Measurements from ENCODE around the gene HCK. TPM values are rescaled to one million over a fixed set of nuclear protein-coding genes. Genes with fewer than 3 reads are reported as not detected.

The HCK gene
- total RNA-seq, 4 donors from 2014 or later: 1.4 to 4.7 (median 4.2) TPM

DNA sequence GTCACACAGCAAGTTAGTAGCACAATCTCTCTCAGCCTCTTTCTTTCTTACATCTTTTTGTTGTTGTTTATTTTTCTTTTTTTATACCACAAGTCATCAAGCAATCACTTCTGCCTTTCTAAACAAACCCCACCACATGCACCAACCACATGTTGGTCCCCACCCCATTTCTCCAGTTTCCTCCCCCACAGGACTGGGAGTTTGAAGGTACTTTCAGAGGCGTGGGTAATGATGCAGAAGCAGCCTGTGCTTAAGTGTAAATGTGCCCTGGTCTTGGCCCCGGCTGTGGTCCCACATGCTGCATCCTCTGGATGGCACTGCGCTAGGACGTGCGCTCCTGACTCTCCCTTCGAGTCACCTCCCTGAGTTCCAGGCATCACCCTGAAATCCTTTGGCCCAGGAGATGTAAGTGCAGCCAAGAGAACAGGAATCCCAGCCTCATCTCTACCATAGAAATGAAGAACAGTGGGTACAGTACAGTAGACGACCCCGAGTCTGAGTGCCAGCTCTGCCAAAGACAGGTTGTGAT lies 5.7 kb downstream of the HCK start:
- TF ChIP-seq POLR2A (IDR thresholded peaks at IDR 0.05): no peak
- TF ChIP-seq, protein P1, sequence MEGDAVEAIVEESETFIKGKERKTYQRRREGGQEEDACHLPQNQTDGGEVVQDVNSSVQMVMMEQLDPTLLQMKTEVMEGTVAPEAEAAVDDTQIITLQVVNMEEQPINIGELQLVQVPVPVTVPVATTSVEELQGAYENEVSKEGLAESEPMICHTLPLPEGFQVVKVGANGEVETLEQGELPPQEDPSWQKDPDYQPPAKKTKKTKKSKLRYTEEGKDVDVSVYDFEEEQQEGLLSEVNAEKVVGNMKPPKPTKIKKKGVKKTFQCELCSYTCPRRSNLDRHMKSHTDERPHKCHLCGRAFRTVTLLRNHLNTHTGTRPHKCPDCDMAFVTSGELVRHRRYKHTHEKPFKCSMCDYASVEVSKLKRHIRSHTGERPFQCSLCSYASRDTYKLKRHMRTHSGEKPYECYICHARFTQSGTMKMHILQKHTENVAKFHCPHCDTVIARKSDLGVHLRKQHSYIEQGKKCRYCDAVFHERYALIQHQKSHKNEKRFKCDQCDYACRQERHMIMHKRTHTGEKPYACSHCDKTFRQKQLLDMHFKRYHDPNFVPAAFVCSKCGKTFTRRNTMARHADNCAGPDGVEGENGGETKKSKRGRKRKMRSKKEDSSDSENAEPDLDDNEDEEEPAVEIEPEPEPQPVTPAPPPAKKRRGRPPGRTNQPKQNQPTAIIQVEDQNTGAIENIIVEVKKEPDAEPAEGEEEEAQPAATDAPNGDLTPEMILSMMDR (IDR thresholded peaks at IDR 0.05 in 4 of 5, conservative IDR thresholded peaks at IDR 0.05 in 1 of 5): no peak
- ATAC-seq: no peak
- Histone ChIP-seq H3K4me3 (no peak overlapping the region), H3K9me3 (no peaks in the 10 kb centered on the region), H3K4me1 (no peaks in the 10 kb centered on the region), H3K27me3 (peaks cover 20 to 39% (median 30%) of the 10 kb centered on the region in 3 donors), H3K36me3 (no peaks in the 10 kb centered on the region), H3K27ac (no peak overlapping the region)
- in situ Hi-C loops (cut with MboI; ENCODE audit: low sequenced_read_pairs in 4 of 4) (no loop called here), intact Hi-C loops (cut with DNase I; ENCODE audit: low total_unique reads) (no loop called here)
- no peak for DNase-seq

DNA sequence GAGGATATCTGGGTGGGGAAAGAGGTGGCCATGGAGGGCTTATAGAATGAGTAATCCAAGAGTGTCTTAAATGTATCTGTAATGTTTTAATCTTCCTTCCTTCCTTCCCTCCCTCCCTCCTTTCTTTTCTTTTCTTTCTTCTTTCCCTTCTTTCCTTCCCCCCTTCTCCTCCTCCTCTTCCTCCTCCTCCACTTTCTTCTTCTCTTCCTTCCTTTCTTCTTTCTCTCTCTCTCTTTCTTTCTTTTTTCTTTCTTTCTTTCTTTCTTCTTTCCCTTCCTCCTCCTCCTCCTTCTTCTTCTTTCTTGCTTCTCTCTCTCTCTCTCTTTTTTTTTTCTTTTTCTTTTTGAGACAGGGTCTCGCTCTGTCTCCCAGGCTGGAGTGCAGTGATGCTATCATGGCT lies 7.1 kb downstream of the HCK start:
- Histone ChIP-seq H3K27me3 (peaks cover 7 to 25% (median 19%) of the 10 kb centered on the region in 3 donors), H3K27ac (no peak overlapping the region), H3K4me3 (no peak overlapping the region), H3K4me1 (no peaks in the 10 kb centered on the region), H3K36me3 (no peaks in the 10 kb centered on the region), H3K9me3 (no peaks in the 10 kb centered on the region)
- in situ Hi-C loops (cut with MboI; ENCODE audit: low sequenced_read_pairs in 4 of 4) (no loop called here), intact Hi-C loops (cut with DNase I; ENCODE audit: low total_unique reads) (no loop called here)
- TF ChIP-seq, protein P1 (IDR thresholded peaks at IDR 0.05 in 4 of 5, conservative IDR thresholded peaks at IDR 0.05 in 1 of 5): no peak
- TF ChIP-seq POLR2A (IDR thresholded peaks at IDR 0.05): no peak
- DNase-seq: no peak
- ATAC-seq: no peak

DNA sequence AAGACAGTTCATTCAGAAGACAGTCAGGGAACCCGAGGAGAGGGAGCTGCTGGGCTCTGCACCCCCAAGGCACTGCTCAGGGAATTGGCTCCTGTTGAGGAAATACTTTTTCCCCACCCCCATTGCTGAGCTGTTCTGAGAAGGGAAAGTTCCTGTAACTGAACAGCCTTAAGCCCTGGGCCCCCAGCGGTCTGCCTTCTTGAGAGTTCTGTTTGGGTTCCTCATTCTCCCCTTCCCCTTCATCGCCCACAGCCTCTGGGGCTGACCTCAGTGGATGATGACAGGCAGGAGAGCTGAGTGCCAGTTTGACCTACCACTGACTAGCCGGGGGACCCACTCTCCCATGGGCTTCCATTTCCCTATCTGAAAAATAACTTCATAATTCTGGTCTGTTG lies 10.7 kb downstream of the HCK start:
- H3K36me3 ChIP-seq: no peaks in the 10 kb centered on the region
- in situ Hi-C loops (cut with MboI; ENCODE audit: low sequenced_read_pairs in 4 of 4): no loop called here
- H3K4me1 ChIP-seq: peaks cover 0 to 6% of the 10 kb centered on the region in 2 donors
- peaks cover 0 to 13% (median 3%) of the 10 kb centered on the region in 3 donors for H3K27me3 ChIP-seq
- intact Hi-C loops (cut with DNase I; ENCODE audit: low total_unique reads): no loop called here
- no peak for ATAC-seq
- TF ChIP-seq POLR2A (IDR thresholded peaks at IDR 0.05): no peak
- TF ChIP-seq, protein P1 (IDR thresholded peaks at IDR 0.05 in 4 of 5, conservative IDR thresholded peaks at IDR 0.05 in 1 of 5): no peak
- H3K9me3 ChIP-seq: no peaks in the 10 kb centered on the region
- no peak overlapping the region for H3K4me3 ChIP-seq
- H3K27ac ChIP-seq: no peak overlapping the region
- peak; percentile 27 to 38 for DNase-seq

DNA sequence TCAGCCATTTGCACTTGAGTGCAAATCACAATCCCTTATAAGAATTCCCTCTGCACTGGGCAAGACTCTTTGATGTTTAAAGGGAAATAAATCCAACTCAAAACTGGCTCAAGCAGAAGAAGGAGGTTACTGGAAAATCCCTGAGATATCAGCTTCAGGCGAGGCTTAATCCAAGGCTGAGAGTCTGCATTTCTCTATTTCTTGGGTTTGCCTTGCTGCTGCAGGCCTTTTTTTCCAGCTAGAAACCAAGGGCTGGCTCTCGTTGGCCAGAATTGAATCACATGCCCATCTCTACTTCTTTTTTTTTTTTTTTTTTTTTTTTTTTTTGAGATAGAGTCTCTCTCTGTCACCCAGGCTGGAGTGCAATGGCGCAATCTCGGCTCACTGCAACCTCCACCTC lies 11.7 kb downstream of the HCK start:
- in situ Hi-C loops (cut with MboI; ENCODE audit: low sequenced_read_pairs in 4 of 4) (no loop called here), intact Hi-C loops (cut with DNase I; ENCODE audit: low total_unique reads) (no loop called here)
- H3K9me3 ChIP-seq: no peaks in the 10 kb centered on the region
- no peak for ATAC-seq
- H3K27me3 ChIP-seq: peaks cover 0 to 6% (median under 1%) of the 10 kb centered on the region in 3 donors
- H3K4me3 ChIP-seq: no peak overlapping the region
- TF ChIP-seq POLR2A (IDR thresholded peaks at IDR 0.05): no peak
- TF ChIP-seq, protein P1 (IDR thresholded peaks at IDR 0.05 in 4 of 5, conservative IDR thresholded peaks at IDR 0.05 in 1 of 5): no peak
- peaks cover 0 to 6% of the 10 kb centered on the region in 2 donors for H3K4me1 ChIP-seq
- DNase-seq: no peak
- no peaks in the 10 kb centered on the region for H3K36me3 ChIP-seq
- no peak overlapping the region for H3K27ac ChIP-seq

DNA sequence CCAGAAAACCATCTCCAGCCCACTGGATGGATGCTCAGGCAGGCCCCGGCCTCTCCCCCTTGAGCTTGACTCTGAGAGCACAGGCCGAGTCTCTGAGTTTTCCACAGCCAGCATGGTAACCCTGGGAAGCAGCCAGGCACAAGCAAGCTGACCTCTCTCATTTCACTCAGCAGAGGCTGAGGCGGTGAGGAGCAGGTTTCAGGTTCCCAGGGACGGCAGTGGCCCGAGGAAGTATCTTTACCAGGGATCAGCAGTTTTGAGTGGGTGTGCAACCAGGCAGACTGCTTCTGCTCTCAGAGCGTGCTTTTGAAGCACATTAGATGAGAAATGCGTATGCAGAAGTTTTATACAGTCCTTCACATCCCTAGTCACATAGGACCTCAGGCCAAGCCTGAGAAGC lies 12.6 kb downstream of the HCK start:
- ATAC-seq (peak; percentile 64), DNase-seq (peak in 1 of 2 donors; percentile 30)
- Histone ChIP-seq H3K27ac (no peak overlapping the region), H3K4me3 (no peak overlapping the region), H3K4me1 (peaks cover 0 to 6% of the 10 kb centered on the region in 2 donors), H3K36me3 (no peaks in the 10 kb centered on the region), H3K9me3 (no peaks in the 10 kb centered on the region), H3K27me3 (peaks cover 0 to 3% (median 0%) of the 10 kb centered on the region in 3 donors)
- TF ChIP-seq, protein P1 (IDR thresholded peaks at IDR 0.05 in 4 of 5, conservative IDR thresholded peaks at IDR 0.05 in 1 of 5): no peak
- TF ChIP-seq POLR2A (IDR thresholded peaks at IDR 0.05): no peak
- intact Hi-C loops (cut with DNase I; ENCODE audit: low total_unique reads) (no loop called here), in situ Hi-C loops (cut with MboI; ENCODE audit: low sequenced_read_pairs in 4 of 4) (no loop called here)
